Pulmonary artery endothelial cell (primary cell): ENCODE measurements around the gene APEH. TPM values are rescaled to one million over a fixed set of nuclear protein-coding genes. Genes with fewer than 3 reads are reported as not detected.
"Not testable (repeated sequence)": the region's sequence is repeated elsewhere in the genome, so short reads cannot be mapped to it uniquely, and the experiment has no call there.

Experiments used
- DNase-seq: peaks from one replicate; pipeline ENCODE4 v3.0.0-alpha.2; 2011; ENCODE audit warnings: low read depth, low spot score
- total RNA-seq: library from RNA; depleted of rRNA; stranded (reverse); fragments of >200 nt; gene quantifications from 2 replicates; pipeline ENCODE4 v1.2.3, GENCODE V29; 2014

The APEH gene
- total RNA-seq, 1 donor from 2014 or later: 128 TPM

DNA sequence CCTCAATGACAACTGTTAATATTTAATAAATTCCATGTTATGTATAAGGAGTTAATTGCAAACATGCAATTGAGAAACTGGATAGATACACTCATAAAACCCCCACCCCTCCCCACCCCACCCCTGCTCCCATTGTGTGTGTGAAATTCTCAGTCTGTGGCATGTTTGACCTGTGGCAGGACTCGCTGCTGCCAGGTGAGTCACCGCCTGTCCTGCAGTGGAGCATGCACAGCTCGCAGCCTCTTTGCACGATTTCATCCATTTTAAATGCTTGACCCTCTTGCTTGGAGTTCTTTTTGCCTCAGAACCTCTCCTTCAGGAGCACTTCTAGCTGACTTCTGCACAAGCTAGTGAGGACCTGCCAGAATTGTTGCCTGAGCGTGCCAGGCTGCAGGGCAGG lies 5.3 kb upstream of the APEH start:
- no peak for DNase-seq

DNA sequence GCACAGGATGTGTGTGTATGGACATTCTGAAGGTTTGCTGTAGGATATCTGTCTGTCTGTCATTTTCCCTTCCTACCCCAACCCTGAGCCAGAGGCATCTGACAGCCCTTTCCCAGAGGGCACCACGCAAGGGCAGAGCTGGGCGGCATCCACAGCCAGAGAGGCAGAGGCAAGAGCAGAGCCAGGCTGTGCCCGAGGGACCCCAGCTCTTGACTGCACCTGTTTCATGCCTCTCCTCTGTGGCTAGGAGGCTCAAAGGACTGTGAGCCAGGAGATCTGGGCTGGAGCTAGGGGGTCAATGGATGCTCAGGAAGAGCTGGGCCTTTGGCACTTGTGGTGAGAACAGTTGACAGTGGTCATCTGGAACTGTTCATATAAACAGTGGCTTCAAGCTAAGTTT lies 4.8 kb upstream of the APEH start:
- DNase-seq: no peak

DNA sequence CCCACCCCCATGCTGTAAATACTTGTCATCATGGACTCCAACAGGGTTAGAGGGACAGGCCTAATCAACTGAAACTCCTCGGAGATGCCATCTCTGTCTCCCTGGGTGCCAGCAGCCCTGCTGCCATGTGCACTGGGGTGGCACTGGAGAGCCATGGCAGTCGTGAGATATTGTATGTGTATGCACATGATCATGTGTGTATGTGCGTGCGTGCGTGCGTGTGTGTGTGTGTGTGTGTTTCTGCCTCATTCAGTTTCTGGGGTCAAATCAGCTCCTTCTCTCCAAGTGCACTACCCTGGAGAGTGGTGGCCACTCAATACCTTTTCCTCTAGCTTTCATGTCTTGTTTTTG lies 3.2 kb upstream of the APEH start:
- DNase-seq: no peak

DNA sequence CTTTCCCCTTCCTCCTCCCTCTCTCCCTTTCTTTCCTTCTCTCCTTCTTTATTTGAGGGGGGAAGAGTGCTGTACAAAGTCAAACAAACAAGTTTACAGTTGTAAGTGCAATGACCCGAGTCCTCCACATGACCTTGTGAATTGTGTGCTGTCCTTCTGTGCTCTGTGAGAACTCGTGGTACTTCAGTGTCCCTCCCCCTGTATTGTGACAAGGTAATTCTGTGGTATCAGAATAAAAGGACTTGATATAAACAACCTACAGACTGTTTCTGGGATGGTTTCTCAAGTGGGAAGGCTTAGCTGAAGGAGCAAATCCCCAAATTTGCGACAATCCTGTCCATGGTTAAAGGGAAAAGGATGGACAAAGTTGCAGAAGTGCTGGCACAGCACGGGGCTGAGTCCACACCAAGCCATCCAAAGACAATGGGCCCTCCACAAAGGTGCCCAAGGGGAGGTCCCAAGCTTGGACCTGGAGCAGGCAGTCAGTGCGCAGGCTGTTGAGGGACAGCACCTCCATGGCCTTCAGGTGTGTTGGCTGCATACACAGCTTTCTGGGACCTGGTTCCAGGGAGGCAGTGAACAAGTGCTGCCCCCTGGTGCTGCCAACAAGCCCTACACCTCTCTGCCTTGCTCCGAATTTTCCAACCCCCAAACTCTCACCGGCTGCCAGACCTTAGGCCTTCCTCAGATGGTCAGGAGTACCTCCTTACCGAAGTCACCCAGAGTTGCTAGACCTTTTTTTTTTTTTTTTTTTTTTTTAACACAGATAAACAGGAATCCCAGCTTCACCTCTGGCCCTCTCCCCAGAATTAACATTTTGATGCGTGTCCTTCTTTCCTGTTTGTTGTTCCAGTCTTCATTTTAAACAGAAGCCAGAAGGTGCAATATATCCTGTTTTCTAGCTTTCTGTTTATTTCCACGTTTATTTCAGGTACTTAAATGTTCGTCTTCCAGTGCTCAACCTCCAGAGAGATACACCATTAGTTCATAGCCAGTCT lies 2.6 kb upstream of the APEH start:
- no peak for DNase-seq

DNA sequence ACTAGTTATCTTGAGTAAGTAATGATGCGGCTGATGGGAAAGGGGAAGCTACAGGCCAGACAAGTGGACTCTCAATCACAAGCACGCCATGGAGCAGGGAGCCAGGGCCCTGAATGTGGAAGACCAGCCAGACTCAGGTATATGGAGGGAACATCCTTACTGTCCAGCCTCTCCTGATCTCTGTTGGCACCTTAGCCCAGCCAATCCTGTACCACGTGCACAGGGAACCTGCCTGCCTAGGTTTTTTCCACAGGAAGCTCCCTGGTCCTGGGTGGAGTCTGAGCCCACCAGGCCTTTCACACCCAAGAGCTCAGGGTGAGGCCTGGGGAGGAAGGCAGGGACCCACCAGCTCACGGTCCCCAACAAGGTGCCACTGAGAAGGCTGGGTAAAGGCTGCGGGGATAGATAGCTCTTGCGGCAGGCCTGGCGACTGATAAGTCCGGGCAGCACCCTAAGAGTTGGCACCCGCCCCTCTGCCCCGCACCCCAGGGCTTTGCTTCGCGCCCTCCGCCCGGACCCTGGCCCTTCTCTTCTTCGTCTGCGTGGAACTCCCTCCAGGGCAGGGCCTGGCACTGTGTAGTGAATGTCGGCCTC lies 933 bp upstream of the APEH start:
- DNase-seq: no peak

DNA sequence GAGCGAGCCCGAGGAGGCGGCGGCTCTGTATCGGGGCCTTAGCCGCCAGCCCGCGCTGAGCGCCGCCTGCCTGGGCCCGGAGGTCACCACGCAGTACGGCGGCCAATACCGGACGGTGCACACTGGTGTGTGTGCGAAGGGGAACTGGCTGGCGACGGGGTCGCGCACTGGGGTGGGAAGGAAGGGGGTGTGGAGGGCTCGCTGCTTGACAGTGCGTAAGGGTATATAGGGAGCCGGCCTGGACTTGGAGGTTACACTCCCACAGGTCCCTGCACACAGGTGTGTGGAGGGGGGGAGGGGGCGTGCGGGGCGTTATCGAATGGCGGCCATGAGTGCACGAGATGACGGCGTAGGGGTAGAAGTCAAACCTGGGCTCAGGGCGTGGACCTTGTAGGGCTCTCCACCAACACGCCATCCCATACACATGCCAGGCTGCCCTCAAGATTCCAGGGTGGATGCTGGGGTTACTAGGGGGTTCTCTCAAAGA lies 389 bp downstream of the APEH start:
- DNase-seq: no peak

DNA sequence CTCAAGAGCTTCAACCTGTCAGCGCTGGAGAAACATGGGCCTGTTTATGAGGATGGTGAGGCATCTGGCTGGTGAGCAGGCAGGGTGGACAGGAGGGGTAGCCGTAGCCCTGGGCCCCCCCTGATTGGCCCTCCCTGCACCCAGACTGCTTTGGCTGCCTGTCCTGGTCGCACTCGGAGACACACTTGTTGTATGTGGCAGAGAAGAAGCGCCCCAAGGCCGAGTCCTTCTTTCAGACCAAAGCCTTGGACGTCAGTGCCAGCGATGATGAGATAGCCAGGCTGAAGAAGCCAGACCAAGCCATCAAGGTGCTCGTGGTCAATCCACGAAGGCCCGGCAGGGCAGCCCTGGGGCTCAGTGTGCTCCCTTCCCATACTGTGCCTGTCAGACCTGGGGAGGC lies 1.8 kb downstream of the APEH start:
- no peak for DNase-seq

DNA sequence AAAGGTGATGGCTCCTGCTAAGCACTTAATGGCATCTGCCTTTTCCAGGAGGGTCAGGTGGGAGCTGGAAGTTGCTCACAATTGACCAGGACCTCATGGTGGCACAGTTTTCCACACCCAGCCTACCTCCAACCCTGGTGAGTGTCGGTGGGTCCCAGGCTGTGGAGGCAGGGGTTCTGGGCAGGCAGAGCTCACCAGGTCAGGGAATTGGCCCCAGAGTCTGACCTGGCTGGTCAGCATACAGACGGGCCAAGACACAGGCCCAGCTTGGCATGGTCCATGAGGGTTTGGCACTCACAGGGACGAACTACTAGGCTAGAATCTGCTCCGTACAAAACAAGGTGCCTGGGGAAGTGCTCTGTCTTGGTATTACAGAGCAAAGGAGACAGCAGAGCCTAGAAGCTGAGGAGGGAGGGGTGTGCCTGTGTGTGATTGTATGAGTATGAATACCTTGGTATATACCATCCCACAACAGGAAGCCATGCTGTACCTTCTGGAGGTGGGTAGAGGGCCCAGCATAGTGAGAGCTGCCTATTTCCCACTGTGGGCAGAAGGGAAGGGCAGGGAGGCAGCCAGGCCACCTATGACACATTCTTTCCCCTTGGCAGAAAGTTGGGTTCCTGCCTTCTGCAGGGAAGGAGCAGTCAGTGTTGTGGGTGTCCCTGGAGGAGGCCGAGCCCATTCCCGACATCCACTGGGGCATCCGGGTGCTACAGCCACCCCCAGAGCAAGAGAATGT lies 6.5 kb downstream of the APEH start:
- DNase-seq: no peak

DNA sequence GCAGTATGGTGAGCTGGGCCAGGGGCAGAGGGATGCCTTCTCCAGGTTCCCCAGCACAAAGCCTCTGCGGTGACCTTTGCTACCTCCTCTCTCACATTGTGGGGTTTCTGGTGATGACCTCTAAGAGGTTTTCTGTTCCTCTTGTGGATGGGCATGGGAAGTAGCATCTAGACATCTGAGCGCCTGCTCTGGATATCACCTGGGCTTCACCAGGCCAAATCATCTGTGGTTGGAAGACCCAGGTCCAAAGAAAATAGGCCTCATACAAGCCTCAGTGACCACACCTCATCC lies 7.0 kb downstream of the APEH start:
- no peak for DNase-seq

- DNase-seq: no peak
Observed at GRCh38 chr3:49681543-49681942, 7.4 kb downstream of the APEH start.

DNA sequence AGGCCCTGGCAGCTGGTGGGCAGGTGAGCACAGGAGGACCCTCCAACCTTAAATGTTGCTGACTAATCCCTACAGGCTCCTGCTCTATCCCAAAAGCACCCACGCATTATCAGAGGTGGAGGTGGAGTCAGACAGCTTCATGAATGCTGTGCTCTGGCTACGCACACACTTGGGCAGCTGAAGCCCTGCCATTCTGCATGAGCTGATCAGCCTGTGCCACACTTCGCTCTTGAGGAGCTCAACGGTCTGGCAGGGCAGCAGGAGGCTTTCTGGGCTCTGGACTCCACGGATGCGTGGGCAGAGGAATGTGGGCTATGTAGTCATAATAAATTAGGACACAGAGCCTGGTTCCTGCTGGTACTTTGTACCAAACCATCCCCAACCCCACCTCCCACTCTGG lies 9.0 kb downstream of the APEH start:
- DNase-seq: no peak

GRCh38 chr3:49684453-49684852 lies 10.3 kb downstream of the APEH start:
- not testable (repeated sequence) for DNase-seq

DNA sequence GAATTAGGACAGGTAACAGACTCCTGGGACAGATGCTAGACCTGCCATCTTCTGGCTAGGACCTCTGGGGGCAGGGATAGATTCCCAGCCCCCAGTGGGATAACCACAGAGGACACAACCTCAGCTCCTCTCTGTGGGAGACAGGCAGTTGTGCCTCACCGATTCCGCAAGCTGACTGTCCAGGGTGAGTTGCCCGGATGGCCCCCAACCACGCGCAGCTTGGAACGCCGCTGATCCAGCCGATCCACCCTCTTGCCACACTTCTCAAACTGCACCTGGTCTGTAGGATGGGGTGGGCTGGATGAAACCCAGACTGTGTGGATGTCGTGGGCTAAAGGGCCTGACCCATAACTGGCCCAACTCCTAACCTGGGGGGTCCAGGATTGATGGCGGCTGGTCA lies 11.0 kb downstream of the APEH start:
- not testable (repeated sequence) for DNase-seq

DNA sequence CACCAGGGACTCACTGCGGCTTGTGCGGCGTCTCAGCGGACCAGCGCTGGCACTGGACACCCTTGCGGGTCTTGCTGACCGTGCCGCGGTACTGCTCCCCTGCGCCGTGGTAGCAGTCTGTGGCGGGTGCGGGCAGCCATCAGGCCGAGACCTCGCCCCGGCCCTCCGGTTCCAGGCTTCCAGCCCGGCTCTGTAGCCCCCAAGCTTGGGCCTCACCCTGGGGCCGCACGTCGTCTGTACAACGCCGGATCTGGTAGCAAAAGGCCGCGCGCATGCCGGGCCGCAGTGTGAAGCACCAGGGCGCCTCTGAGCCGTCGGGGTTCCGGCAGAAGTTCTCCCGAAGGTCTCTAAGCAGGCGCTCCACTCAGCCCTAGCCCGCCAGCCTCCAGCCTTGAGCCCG lies 11.7 kb downstream of the APEH start:
- not testable (repeated sequence) for DNase-seq

DNA sequence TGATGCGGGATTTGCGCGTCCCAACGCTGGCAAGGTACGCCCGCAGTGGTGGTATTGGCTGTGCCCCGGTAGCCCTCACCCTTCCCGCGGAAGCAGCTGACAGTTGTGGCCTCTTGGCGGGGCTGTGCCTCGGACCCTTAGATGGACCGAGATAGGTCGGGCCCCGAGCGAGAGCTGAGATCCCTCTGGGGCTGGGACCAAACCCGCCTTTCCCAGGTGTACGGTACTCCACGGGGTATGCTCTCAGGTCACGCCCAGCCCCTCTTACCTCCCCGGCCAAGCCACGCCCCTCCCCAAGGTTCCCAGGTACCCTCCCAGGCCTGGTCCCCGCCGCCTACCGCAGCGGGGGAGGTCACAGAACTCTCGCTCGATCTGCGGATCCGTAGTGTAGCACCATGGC lies 12.2 kb downstream of the APEH start:
- not testable (repeated sequence) for DNase-seq

DNA sequence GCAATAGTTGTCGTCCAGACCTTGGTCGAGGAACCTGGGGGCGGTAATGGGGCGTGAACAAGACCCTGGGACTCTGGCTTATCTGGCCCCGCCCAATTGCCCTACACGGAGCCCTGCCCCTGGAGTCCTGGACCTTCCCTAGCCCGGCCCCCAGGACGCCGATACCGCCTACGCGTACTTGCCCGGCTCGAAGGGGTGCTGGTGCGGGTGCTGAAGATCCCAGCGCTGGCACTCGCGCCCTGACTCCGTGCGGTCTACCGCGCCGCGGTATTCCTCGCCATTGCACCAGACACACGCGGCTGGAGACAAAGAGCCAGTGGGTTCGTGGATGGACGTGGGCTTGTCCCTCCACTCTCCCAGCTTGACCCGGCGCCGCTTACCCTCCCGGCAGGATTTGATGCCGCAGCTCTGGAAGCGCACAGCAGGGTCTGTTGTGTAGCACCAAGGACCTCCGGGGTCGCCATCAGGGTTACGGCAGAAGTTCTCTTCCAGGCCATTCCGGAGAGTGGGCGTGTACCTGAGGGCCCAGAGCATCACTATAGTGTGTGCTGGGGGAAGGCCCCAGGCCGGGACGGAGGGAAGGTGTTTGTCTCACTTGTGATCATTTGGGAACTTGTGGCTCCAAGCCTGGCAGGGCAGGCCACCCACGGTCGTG lies 12.7 kb downstream of the APEH start:
- not testable (repeated sequence) for DNase-seq

- DNase-seq: not testable (repeated sequence)
Observed at GRCh38 chr3:49687424-49687795, 13.3 kb downstream of the APEH start.

DNA sequence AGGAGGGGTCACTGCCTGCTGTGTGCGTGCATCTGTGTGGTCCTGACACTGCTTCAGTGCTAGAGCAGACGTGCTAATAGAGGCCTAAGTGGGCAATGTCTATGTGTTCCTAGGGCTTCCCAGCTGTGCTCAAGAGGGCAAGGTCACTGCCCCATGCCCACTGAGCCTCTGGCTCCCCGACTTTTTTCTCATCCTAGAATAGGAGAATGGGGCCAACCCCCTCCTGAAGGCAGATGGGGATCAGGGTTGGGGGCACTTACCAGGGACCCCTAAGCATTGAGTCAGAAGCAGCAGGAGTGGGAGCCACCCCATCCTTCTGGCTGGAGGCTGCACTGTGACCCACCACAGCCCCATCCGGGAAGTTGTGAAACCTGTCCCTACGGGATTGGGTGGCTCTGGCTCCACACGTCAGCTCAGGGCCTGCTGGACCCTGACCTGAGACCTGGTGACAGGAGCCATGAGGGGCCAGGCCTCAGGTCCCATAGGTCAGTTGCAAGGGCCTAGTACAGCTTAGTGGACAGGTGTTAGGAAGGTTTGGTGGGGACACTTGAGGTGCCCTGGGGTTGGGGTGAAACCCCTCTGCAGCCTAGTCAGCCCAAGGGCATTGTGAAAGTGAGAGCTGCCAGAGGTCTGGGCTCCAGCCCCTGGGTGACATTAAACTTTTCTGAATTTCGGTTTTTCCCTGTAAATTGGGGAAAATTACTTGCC lies 14.3 kb downstream of the APEH start:
- DNase-seq: not testable (repeated sequence)

DNA sequence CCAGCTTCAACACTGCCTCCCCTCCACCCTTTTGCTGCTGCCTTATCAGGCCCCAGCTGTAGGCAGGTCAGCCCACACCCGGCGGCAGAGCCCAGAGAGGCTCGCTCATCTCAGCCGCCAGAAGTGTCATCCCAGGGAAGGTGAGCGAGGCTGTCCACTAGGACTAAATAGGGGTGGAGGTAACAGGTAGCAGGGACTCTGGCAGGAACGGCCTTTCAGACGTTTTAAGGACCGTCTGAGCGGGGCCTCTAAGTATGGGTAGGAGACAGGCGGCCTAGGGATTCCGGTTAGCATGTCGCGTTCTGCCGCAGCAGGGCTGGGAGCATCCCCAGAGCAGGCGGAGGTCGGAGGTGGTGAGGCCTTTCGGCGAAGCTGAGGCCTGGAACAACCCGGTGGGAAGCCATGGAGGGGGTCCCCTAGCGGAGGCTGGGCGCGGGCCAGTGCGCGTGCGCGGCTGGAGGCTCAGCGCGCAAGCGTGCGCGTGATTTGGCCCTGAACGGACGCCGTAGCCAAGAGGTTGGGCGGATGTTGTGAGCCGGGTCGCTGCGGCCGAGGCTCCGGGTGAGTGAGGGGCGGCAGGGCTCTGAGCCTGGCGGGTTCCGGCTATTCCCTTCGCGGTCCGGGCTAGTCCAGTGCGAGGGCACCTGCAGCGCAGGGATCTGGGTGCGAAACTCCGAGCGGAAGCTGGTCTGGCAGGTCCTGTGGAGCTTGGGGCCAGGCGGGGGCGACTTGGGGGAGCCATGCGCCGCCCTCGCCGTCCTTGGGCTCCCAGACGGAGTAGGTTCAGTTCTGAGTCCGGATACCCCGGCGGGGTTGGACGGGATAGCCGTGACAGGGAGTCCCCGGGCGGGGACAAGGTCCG lies 15.1 kb downstream of the APEH start, which contains the start of the genes MST1 and RNF123:
TSS of gene MST1 (minus strand) at position 429 of the 862 bp plus-strand sequence. CDS start 783 bp downstream, outside the sequence.
TSS of gene RNF123 (plus strand) at position 512 of the 862 bp plus-strand sequence. CDS start 1,609 bp downstream, outside the sequence.
- peak; percentile 50 for DNase-seq
